Measurements from ENCODE around the gene CDC42BPB. TPM values are rescaled to one million over a fixed set of nuclear protein-coding genes. Genes with fewer than 3 reads are reported as not detected.

Gene CDC42BPB
- total RNA-seq, 1 experiment from 2014 or later, result 82.7 TPM

DNA sequence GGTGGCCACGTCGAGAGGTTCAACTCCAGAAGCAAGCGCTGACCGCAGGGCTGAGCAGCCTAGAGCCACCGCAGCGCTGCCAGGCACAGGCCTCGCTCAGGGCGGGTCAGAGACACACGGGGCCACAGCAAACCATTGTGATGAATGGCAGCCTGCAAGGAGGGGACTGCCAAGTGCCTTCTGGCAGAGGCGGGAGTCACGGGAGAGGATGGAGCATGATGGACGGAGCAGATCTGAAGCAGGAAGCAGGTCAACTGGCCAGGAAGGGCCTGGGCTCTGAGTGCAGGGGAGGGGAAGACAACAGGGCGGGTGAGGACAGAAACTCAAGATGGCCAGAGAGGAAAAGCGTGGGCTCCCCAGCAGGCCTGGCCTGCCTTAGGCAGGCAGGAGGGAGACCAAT lies 49.8 kb downstream of the CDC42BPB start:
- H3K4me3 Mint-ChIP-seq (ENCODE audit: unreplicated experiment), result no peak overlapping the region
- H3K4me1 Mint-ChIP-seq (ENCODE audit: insufficient read depth, unreplicated experiment), result peaks cover 9% of the 10 kb centered on the region
- BruUV-seq (replicated peaks), result no TSS peak
- ChIA-PET CTCF (no interaction called here), POLR2A (no interaction called here)
- DNase-seq (ENCODE audit: unreplicated experiment), result no peak
- H3K27ac Mint-ChIP-seq (ENCODE audit: low read depth, unreplicated experiment), result no peak overlapping the region
- TF ChIP-seq, protein P1, sequence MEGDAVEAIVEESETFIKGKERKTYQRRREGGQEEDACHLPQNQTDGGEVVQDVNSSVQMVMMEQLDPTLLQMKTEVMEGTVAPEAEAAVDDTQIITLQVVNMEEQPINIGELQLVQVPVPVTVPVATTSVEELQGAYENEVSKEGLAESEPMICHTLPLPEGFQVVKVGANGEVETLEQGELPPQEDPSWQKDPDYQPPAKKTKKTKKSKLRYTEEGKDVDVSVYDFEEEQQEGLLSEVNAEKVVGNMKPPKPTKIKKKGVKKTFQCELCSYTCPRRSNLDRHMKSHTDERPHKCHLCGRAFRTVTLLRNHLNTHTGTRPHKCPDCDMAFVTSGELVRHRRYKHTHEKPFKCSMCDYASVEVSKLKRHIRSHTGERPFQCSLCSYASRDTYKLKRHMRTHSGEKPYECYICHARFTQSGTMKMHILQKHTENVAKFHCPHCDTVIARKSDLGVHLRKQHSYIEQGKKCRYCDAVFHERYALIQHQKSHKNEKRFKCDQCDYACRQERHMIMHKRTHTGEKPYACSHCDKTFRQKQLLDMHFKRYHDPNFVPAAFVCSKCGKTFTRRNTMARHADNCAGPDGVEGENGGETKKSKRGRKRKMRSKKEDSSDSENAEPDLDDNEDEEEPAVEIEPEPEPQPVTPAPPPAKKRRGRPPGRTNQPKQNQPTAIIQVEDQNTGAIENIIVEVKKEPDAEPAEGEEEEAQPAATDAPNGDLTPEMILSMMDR (IDR thresholded peaks at IDR 0.05; ENCODE audit: unreplicated experiment), result no peak
- H3K36me3 Mint-ChIP-seq (ENCODE audit: insufficient read depth, unreplicated experiment), result peaks cover 61% of the 10 kb centered on the region
- intact Hi-C loops (cut with micrococcal nuclease), result no loop called here
- H3K27me3 Mint-ChIP-seq (ENCODE audit: insufficient read depth, unreplicated experiment), result no peaks in the 10 kb centered on the region
- H3K9me3 Mint-ChIP-seq (ENCODE audit: unreplicated experiment), result no peaks in the 10 kb centered on the region

DNA sequence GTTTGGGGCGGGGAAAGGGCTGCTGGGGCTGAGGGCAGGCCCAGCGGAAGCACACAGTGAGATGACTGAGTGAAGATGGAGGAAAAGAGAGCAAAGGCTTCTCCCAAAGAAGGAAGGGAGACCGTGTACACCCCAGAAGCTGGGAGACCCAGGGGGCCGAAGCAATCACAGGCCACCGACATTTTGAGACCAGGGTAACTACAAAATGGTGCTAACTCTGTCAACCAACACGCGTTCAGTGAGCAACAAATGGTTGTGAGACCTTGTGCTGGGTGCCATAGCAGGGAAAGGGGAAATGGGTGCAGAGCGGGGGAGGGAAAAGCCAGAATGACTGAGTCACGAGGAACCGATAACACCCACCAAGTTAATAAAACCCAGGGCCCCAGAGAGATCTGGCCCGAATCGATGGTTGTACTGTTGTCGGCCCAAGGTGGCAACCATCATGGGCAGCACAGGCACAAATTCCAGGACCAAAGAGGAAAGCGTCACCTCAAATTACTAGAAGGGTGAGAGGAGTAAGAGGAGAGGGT lies 50.3 kb downstream of the CDC42BPB start:
- Mint-ChIP-seq H3K4me1 (ENCODE audit: insufficient read depth, unreplicated experiment) (peaks cover 9% of the 10 kb centered on the region), H3K4me3 (ENCODE audit: unreplicated experiment) (no peak overlapping the region), H3K9me3 (ENCODE audit: unreplicated experiment) (no peaks in the 10 kb centered on the region), H3K27ac (ENCODE audit: low read depth, unreplicated experiment) (no peak overlapping the region), H3K27me3 (ENCODE audit: insufficient read depth, unreplicated experiment) (no peaks in the 10 kb centered on the region), H3K36me3 (ENCODE audit: insufficient read depth, unreplicated experiment) (peaks cover 66% of the 10 kb centered on the region)
- POLR2A ChIA-PET, result interaction anchor here (0.6 kb wide), 1 partner anchor 15 kb away, joined by 3 read pairs; no protein-coding TSS in a partner anchor
- no TSS peak for BruUV-seq (replicated peaks)
- intact Hi-C loops (cut with micrococcal nuclease), result no loop called here
- CTCF ChIA-PET, result interaction anchor here (1.3 kb wide), 1 partner anchor 10 kb away, joined by 4 read pairs; no protein-coding TSS in a partner anchor
- DNase-seq (ENCODE audit: unreplicated experiment), result no peak
- TF ChIP-seq, protein P1 (IDR thresholded peaks at IDR 0.05; ENCODE audit: unreplicated experiment), result no peak

DNA sequence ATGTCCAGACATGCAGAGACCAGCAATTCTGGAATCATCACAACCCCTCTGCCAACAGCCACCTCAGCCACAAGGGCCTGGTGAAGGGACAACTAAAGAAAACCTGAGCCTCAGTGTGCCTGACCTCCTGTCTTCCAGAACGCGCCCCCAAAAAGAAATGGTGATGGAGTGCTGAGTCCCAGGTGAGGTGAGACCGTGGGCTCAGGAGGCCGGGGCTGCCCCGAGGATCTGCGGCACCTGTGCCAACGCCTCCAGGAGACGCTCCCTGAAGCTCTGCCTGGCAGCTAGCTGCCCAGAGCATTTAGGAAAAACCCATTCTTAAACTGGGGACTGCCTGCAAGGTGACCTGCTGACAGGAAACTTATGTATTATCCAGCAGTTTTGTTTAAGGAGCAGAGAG lies 51.2 kb downstream of the CDC42BPB start:
- no TSS peak for BruUV-seq (replicated peaks)
- H3K4me3 Mint-ChIP-seq (ENCODE audit: unreplicated experiment), result no peak overlapping the region
- H3K36me3 Mint-ChIP-seq (ENCODE audit: insufficient read depth, unreplicated experiment), result peaks cover 68% of the 10 kb centered on the region
- no peak overlapping the region for H3K27ac Mint-ChIP-seq (ENCODE audit: low read depth, unreplicated experiment)
- CTCF ChIA-PET, result interaction anchor here (1.3 kb wide), 1 partner anchor 9 kb away, joined by 4 read pairs; no protein-coding TSS in a partner anchor
- POLR2A ChIA-PET, result no interaction called here
- peaks cover 3% of the 10 kb centered on the region for H3K4me1 Mint-ChIP-seq (ENCODE audit: insufficient read depth, unreplicated experiment)
- H3K27me3 Mint-ChIP-seq (ENCODE audit: insufficient read depth, unreplicated experiment), result no peaks in the 10 kb centered on the region
- no peaks in the 10 kb centered on the region for H3K9me3 Mint-ChIP-seq (ENCODE audit: unreplicated experiment)
- intact Hi-C loops (cut with micrococcal nuclease), result no loop called here
- no peak for DNase-seq (ENCODE audit: unreplicated experiment)
- TF ChIP-seq, protein P1 (IDR thresholded peaks at IDR 0.05; ENCODE audit: unreplicated experiment), result no peak

DNA sequence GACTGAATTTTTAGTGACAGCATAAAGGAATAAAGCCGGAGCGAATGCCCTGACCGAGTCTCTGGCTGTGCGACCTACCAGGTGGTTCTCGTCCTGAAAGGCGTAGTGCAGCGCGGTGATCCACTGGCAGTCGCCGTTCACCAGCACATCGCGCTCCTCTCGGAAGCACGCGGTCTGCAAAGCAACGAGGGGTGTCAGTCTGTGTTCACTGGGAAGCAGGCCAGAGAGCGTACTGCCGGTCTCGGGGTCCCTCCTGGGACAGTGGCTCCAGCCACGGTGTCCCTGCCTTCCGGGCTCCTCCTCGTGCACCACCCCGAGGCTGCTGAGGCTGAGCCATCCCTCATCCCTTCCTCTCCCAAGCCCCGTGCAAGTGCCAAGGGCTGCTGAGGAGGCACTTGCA lies 53.5 kb downstream of the CDC42BPB start:
- H3K27me3 Mint-ChIP-seq (ENCODE audit: insufficient read depth, unreplicated experiment), result no peaks in the 10 kb centered on the region
- DNase-seq (ENCODE audit: unreplicated experiment), result no peak
- BruUV-seq (replicated peaks), result no TSS peak
- intact Hi-C loops (cut with micrococcal nuclease), result no loop called here
- peak overlapping the region; percentile 49 for H3K27ac Mint-ChIP-seq (ENCODE audit: low read depth, unreplicated experiment)
- H3K4me3 Mint-ChIP-seq (ENCODE audit: unreplicated experiment), result no peak overlapping the region
- peaks cover 72% of the 10 kb centered on the region for H3K36me3 Mint-ChIP-seq (ENCODE audit: insufficient read depth, unreplicated experiment)
- TF ChIP-seq, protein P1 (IDR thresholded peaks at IDR 0.05; ENCODE audit: unreplicated experiment), result no peak
- CTCF ChIA-PET, result no interaction called here
- POLR2A ChIA-PET, result no interaction called here
- no peaks in the 10 kb centered on the region for H3K9me3 Mint-ChIP-seq (ENCODE audit: unreplicated experiment)
- H3K4me1 Mint-ChIP-seq (ENCODE audit: insufficient read depth, unreplicated experiment), result no peaks in the 10 kb centered on the region

Data from MCF 10A (cell line).